Activated CD8-positive, alpha-beta memory T cell treated with anti-CD3 and anti-CD28 coated beads for 48 hours (primary cell): ENCODE measurements around the gene PCDHA12.
A peak's percentile ranks its signal among the peaks of the same experiment; 100 is the strongest.
"Not testable (repeated sequence)": the region's sequence is repeated elsewhere in the genome, so short reads cannot be mapped to it uniquely, and the experiment has no call there.

Experiments
- DNase-seq, 3 experiments: peaks; one replicate each; pipeline ENCODE4 v3.0.0-alpha.2; 2020; ENCODE audit warnings: low read depth in 2 of 3, low spot score in 2 of 3

Gene PCDHA12

GRCh38 chr5:140857177-140857986 is 17.7 kb upstream of the PCDHA12 start:
- no peak for DNase-seq

GRCh38 chr5:140857987-140858240 is 17.2 kb upstream of the PCDHA12 start:
- no peak for DNase-seq

- no peak for DNase-seq
Measured at GRCh38 chr5:140862441-140863295, 12.4 kb upstream of the PCDHA12 start.

- DNase-seq: no peak
Measured at GRCh38 chr5:140868721-140869554, 6.2 kb upstream of the PCDHA12 start, which contains the start of gene PCDHA11. TSS of gene PCDHA11 (plus strand) at chr5:140868957. CDS start at chr5:140869104, 147 bp downstream.

- DNase-seq: no peak
Measured at GRCh38 chr5:140869555-140869886, 5.6 kb upstream of the PCDHA12 start.

GRCh38 chr5:140870221-140871201 is 4.6 kb upstream of the PCDHA12 start:
- no peak for DNase-seq

GRCh38 chr5:140876541-140877261 is 1.6 kb downstream of the PCDHA12 start:
- not testable (repeated sequence) for DNase-seq

GRCh38 chr5:140877262-140877581 is 2.1 kb downstream of the PCDHA12 start:
- DNase-seq: no peak

GRCh38 chr5:140881889-140882590 is 6.9 kb downstream of the PCDHA12 start, which contains the start of gene PCDHA13:
TSS of gene PCDHA13 (plus strand) at chr5:140882124. CDS start at chr5:140882269, 145 bp downstream.
- DNase-seq: no peak

- no peak for DNase-seq
Measured at GRCh38 chr5:140882591-140882899, 7.4 kb downstream of the PCDHA12 start.

- no peak for DNase-seq
Measured at GRCh38 chr5:140883373-140883772, 8.3 kb downstream of the PCDHA12 start.

- no peak for DNase-seq
Measured at GRCh38 chr5:140883927-140884697, 9.0 kb downstream of the PCDHA12 start.

- DNase-seq: no peak
Measured at GRCh38 chr5:140916325-140916724, 41.2 kb downstream of the PCDHA12 start.

- DNase-seq: no peak
Measured at GRCh38 chr5:140923601-140924000, 48.5 kb downstream of the PCDHA12 start.

GRCh38 chr5:140925806-140926442 is 50.8 kb downstream of the PCDHA12 start, which contains the start of gene PCDHAC1:
TSS of gene PCDHAC1 (plus strand) at chr5:140926299. CDS start at chr5:140926893, 594 bp downstream.
- DNase-seq: no peak

- DNase-seq: peak in 1 of 3 experiments; percentile 10
Measured at GRCh38 chr5:140926443-140927227, 51.5 kb downstream of the PCDHA12 start.

- no peak for DNase-seq
Measured at GRCh38 chr5:140927228-140927573, 52.1 kb downstream of the PCDHA12 start.
